OCI-LY1 (cell line): ENCODE data around the gene STARD13.

ENCODE experiments used
- H2AFZ ChIP-seq: fragments of 200-600 bp; sonication (generic), shearing (Covaris generic); 2 replicates; pipeline ENCODE4 v1.6.0; 2014; ENCODE audit warnings: antibody characterized with exemption, mild to moderate bottlenecking, low read length
- H3F3A ChIP-seq: fragments of 200-600 bp; sonication (generic), shearing (Covaris generic); 2 replicates; pipeline ENCODE4 v1.6.0; 2014; ENCODE audit warnings: mild to moderate bottlenecking, antibody characterized with exemption, low read length, moderate library complexity; ENCODE audit not compliant: insufficient read depth
- H3K27ac ChIP-seq: fragments of 200-600 bp; sonication (generic); 2 replicates; pipeline ENCODE4 v1.5.1; 2014; ENCODE audit warnings: low read length, mixed run types, mild to moderate bottlenecking, low read depth; ENCODE audit not compliant: poor library complexity, severe bottlenecking
- H3K27me3 ChIP-seq: fragments of 200-600 bp; sonication (generic); 2 replicates; pipeline ENCODE4 v1.6.0; 2014; ENCODE audit warnings: antibody characterized with exemption, mild to moderate bottlenecking, low read length, moderate library complexity; ENCODE audit not compliant: insufficient read depth
- H3K36me3 ChIP-seq: fragments of 200-600 bp; sonication (generic); 2 replicates; pipeline ENCODE4 v1.6.1; 2014; ENCODE audit warnings: mild to moderate bottlenecking, antibody characterized with exemption, low read length, moderate library complexity, mixed read lengths; ENCODE audit not compliant: insufficient read depth
- H3K4me1 ChIP-seq: fragments of 200-600 bp; sonication (generic); 2 replicates; pipeline ENCODE4 v1.5.1; 2014; ENCODE audit warnings: mild to moderate bottlenecking, low read length, moderate library complexity; ENCODE audit not compliant: insufficient read depth, severe bottlenecking
- H3K4me2 ChIP-seq: fragments of 200-600 bp; sonication (generic), shearing (Covaris generic); 2 replicates; pipeline ENCODE4 v1.6.1; 2014; ENCODE audit warnings: low read length
- H3K4me3 ChIP-seq: fragments of 200-600 bp; sonication (generic); 2 replicates; pipeline ENCODE4 v1.5.1; 2014; ENCODE audit warnings: low read length, low read depth, mild to moderate bottlenecking, mixed read lengths; ENCODE audit not compliant: poor library complexity, severe bottlenecking
- H3K79me2 ChIP-seq: fragments of 200-600 bp; shearing (Covaris generic); 2 replicates; pipeline ENCODE4 v1.6.1; 2016; ENCODE audit warnings: mixed run types, low read length, mixed read lengths; ENCODE audit not compliant: insufficient read depth
- H3K9ac ChIP-seq: fragments of 200-600 bp; sonication (generic), shearing (Covaris generic); 2 replicates; pipeline ENCODE4 v1.6.1; 2014; ENCODE audit warnings: mild to moderate bottlenecking, low read length, mixed read lengths
- H3K9me2 ChIP-seq: fragments of 200-600 bp; sonication (generic), shearing (Covaris generic); 2 replicates; pipeline ENCODE4 v1.6.1; 2014; ENCODE audit warnings: low read depth, mild to moderate bottlenecking, low read length, mixed read lengths
- H3K9me3 ChIP-seq: fragments of 200-600 bp; shearing (Covaris generic); 2 replicates; pipeline ENCODE4 v1.6.1; 2014; ENCODE audit warnings: low read length, mixed read lengths
- H4K20me1 ChIP-seq: fragments of 200-600 bp; sonication (generic), shearing (Covaris generic); 2 replicates; pipeline ENCODE4 v1.6.0; 2016; ENCODE audit warnings: mild to moderate bottlenecking, low read length; ENCODE audit not compliant: insufficient read depth
- EZH2 ChIP-seq: fragments of 200-600 bp; sonication (generic), shearing (Covaris generic); IDR thresholded peaks from 2 replicates; pipeline ENCODE4 v1.8.0; 2017; ENCODE audit warnings: borderline replicate concordance, mixed run types, mild to moderate bottlenecking, antibody characterized with exemption, low read length, moderate library complexity, mixed read lengths
- TF ChIP-seq, protein P1 (sequence below): fragments of 200-600 bp; sonication (generic), shearing (Covaris generic); IDR thresholded peaks from 2 replicates; pipeline ENCODE4 v1.5.1; 2017; ENCODE audit warnings: mild to moderate bottlenecking, antibody characterized with exemption, low read length, moderate library complexity, mixed read lengths

Gene STARD13

GRCh38 chr13:33263976-33264619, 21.5 kb downstream of the STARD13 start:
- Histone ChIP-seq H3K27me3 (no peaks in the 10 kb centered on the region), H3K9ac (no peak overlapping the region), H3K4me3 (no peak overlapping the region), H4K20me1 (no peaks in the 10 kb centered on the region), H3K79me2 (no peaks in the 10 kb centered on the region), H3K9me3 (no peaks in the 10 kb centered on the region), H3K9me2 (no peaks in the 10 kb centered on the region), H3K27ac (no peak overlapping the region), H3K4me2 (no peak overlapping the region), H3K4me1 (no peaks in the 10 kb centered on the region), H3K36me3 (no peaks in the 10 kb centered on the region), H3F3A (no peaks in the 10 kb centered on the region), H2AFZ (no peak overlapping the region)
- TF ChIP-seq EZH2 = no peak
- TF ChIP-seq, protein P1, sequence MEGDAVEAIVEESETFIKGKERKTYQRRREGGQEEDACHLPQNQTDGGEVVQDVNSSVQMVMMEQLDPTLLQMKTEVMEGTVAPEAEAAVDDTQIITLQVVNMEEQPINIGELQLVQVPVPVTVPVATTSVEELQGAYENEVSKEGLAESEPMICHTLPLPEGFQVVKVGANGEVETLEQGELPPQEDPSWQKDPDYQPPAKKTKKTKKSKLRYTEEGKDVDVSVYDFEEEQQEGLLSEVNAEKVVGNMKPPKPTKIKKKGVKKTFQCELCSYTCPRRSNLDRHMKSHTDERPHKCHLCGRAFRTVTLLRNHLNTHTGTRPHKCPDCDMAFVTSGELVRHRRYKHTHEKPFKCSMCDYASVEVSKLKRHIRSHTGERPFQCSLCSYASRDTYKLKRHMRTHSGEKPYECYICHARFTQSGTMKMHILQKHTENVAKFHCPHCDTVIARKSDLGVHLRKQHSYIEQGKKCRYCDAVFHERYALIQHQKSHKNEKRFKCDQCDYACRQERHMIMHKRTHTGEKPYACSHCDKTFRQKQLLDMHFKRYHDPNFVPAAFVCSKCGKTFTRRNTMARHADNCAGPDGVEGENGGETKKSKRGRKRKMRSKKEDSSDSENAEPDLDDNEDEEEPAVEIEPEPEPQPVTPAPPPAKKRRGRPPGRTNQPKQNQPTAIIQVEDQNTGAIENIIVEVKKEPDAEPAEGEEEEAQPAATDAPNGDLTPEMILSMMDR = no peak

DNA sequence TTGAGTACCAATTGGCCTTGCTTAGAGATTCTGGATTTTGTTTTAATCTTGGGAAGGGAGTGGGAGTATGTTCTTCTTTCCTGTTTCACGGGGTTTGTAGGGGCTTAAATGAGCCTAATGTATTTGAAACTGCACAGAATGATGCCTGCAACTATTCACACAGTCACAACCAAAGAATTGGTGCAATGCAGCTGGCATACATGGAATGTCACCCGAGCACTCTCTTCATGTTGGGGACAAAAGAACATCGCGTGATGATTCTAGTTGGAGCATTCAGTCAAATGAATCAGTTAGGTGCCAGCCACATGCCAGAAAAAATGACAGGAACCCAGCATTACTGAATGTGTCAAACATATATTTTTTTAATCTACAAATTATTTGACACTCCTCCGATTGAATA, 22.1 kb downstream of the STARD13 start:
- TF ChIP-seq, protein P1 = no peak
- TF ChIP-seq EZH2 = no peak
- H3K9me2 ChIP-seq = no peaks in the 10 kb centered on the region
- no peaks in the 10 kb centered on the region for H3K9me3 ChIP-seq
- H3K36me3 ChIP-seq = no peaks in the 10 kb centered on the region
- H3K27ac ChIP-seq = no peak overlapping the region
- no peaks in the 10 kb centered on the region for H3K79me2 ChIP-seq
- H4K20me1 ChIP-seq = no peaks in the 10 kb centered on the region
- no peaks in the 10 kb centered on the region for H3F3A ChIP-seq
- no peaks in the 10 kb centered on the region for H3K4me1 ChIP-seq
- no peak overlapping the region for H3K4me2 ChIP-seq
- no peak overlapping the region for H2AFZ ChIP-seq
- H3K9ac ChIP-seq = no peak overlapping the region
- no peak overlapping the region for H3K4me3 ChIP-seq
- no peaks in the 10 kb centered on the region for H3K27me3 ChIP-seq

GRCh38 chr13:33262997-33263396, 22.6 kb downstream of the STARD13 start:
- Histone ChIP-seq H3K4me1 (no peaks in the 10 kb centered on the region), H4K20me1 (no peaks in the 10 kb centered on the region), H3K9ac (no peak overlapping the region), H3K4me3 (no peak overlapping the region), H3K27me3 (no peaks in the 10 kb centered on the region), H3K9me3 (no peaks in the 10 kb centered on the region), H3K79me2 (no peaks in the 10 kb centered on the region), H3K9me2 (no peaks in the 10 kb centered on the region), H3K27ac (no peak overlapping the region), H3K36me3 (no peaks in the 10 kb centered on the region), H3F3A (no peaks in the 10 kb centered on the region), H3K4me2 (no peak overlapping the region), H2AFZ (no peak overlapping the region)
- TF ChIP-seq EZH2 = no peak
- TF ChIP-seq, protein P1 = no peak
